Breast epithelium (tissue), 3 donors: Measurements from ENCODE around the gene ASTN2.

Experiments
- CTCF ChIP-seq, 3 donors: fragments of 450-650 bp; IDR thresholded peaks; one replicate each; pipeline ENCODE4 v1.5.1; 2016 to 2017; ENCODE audit warnings: antibody characterized with exemption in 3 of 3, mild to moderate bottlenecking in 3 of 3, moderate library complexity in 3 of 3
- POLR2AphosphoS5 ChIP-seq, 3 donors: sonication (generic); formaldehyde crosslinking; IDR thresholded peaks; one replicate each; pipeline ENCODE4 v1.6.1; 2017; ENCODE audit warnings: antibody characterized with exemption in 3 of 3

GRCh38 chr9:117145811-117146490, 268.9 kb downstream of the ASTN2 start:
- no peak for TF ChIP-seq CTCF (IDR thresholded peaks at IDR 0.05)
- TF ChIP-seq POLR2AphosphoS5 (IDR thresholded peaks at IDR 0.05), result no peak
